Erythroblast (primary cell): ENCODE results near the gene NSUN2.

ENCODE experiments used
- GATA1 ChIP-seq: IDR thresholded peaks from 2 replicates; pipeline ENCODE4 v1.6.1; 2011; ENCODE audit warnings: low read depth, mild to moderate bottlenecking, control low read depth, low read length, moderate library complexity
- POLR2A ChIP-seq: IDR thresholded peaks from 2 replicates; pipeline ENCODE4 v1.6.1; 2011; ENCODE audit warnings: mild to moderate bottlenecking, low read length

- TF ChIP-seq POLR2A (no peak), GATA1 (no peak)
Observed at GRCh38 chr5:6568383-6568782, 64.5 kb downstream of the NSUN2 start.
